LNCaP clone FGC (cell line): ENCODE results near the gene TFF1.

Experiments used
- DNase-seq: peaks from one replicate; pipeline ENCODE4 v3.0.0-alpha.2; 2011; ENCODE audit warnings: low read depth
- H3K4me3 ChIP-seq: 2 replicates; pipeline ENCODE4 v1.5.1; 2011; ENCODE audit warnings: mild to moderate bottlenecking, low read depth, low read length, control low read depth
- TF ChIP-seq, protein P1 (sequence below): IDR thresholded peaks from 2 replicates; pipeline ENCODE4 v1.5.1; 2012; ENCODE audit warnings: mild to moderate bottlenecking; ENCODE audit not compliant: control insufficient read depth, insufficient read depth; ENCODE audit errors: extremely low read depth

TFF1 gene

DNA sequence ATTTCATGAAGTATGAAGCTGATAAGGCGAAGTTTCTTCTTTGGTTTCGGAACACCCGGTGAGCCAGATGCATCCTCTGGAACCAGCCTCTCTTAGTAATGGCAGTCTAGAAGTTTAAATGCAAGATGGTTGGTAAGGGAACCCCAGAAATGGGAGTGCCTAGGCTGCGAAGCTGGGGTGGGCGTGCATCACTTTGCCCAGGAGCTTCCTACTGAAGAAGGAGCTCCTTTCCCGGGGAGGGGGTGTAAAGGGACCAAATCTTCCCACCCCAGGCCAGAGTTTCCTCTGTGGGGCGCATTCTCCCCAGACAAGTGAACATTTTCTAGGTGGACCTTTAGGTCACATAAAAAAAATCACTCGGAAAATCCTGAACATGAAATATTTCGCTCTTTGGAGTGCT lies 19.9 kb downstream of the TFF1 start:
- no peak for DNase-seq
- no peak overlapping the region for H3K4me3 ChIP-seq
- TF ChIP-seq, protein P1, sequence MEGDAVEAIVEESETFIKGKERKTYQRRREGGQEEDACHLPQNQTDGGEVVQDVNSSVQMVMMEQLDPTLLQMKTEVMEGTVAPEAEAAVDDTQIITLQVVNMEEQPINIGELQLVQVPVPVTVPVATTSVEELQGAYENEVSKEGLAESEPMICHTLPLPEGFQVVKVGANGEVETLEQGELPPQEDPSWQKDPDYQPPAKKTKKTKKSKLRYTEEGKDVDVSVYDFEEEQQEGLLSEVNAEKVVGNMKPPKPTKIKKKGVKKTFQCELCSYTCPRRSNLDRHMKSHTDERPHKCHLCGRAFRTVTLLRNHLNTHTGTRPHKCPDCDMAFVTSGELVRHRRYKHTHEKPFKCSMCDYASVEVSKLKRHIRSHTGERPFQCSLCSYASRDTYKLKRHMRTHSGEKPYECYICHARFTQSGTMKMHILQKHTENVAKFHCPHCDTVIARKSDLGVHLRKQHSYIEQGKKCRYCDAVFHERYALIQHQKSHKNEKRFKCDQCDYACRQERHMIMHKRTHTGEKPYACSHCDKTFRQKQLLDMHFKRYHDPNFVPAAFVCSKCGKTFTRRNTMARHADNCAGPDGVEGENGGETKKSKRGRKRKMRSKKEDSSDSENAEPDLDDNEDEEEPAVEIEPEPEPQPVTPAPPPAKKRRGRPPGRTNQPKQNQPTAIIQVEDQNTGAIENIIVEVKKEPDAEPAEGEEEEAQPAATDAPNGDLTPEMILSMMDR: no peak

DNA sequence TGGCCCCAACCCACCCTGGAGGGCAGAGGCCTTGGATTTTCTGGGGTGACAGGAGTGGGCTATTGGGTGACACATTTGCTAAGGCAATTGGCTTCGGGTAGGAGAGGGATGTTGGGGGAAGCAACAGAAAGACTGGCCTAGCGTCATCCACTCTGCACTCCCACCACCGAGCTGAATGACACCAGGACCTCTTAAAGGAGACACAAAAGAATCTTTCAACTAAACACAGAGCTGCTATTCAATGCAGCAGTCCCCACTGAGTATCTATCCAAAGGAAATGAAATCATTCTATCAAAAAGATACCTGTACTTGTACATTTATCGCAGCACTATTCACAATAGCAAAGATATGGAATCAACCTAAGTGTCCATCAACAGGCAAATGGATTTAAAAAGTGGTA lies 21.7 kb downstream of the TFF1 start:
- no peak overlapping the region for H3K4me3 ChIP-seq
- no peak for DNase-seq
- TF ChIP-seq, protein P1: no peak

DNA sequence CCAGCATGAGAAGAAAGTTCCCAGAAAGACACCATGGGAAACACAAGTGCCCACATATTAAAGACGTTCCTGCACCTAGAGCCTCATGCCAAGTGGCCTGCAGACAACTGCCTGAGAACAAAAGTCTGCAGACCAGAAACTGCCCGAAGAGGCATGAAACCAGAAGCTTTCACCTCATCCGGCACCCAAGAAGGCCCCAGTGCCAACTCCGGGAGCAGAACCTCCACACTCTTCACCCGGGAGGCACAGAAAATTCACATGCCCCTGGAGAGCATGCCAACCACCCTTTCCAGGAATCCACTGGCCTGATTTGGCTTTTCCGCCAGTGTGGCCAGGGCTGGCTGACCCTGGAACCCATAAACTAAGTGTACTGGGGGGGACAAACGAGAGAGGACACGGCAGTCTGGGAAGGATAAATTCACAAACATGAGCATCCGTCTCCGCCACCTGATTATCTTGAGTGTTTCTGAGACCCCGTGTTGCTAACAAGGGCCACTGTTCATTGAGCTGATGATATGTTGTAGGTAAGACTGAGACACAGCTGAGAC lies 22.3 kb downstream of the TFF1 start:
- DNase-seq: no peak
- no peak overlapping the region for H3K4me3 ChIP-seq
- TF ChIP-seq, protein P1: no peak

DNA sequence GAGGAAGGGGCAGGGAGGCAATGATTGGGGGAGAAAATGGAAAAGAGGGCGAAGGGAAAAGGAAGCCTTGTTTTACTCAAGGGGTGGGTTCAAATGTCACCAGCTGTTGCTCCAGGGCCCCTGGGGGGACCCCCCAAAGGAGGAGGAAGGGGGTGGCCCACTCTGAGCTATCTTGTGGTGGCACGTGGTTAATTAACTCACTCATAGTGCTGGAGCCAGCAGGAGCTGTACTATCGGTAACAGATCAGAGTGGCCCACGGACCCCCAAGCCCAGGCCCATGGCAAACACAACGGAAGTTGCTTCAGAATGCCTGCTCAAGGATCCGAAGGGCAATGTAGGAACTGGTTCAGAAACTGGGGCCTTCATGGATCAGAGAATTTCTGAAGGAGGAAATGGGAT lies 22.8 kb downstream of the TFF1 start:
- TF ChIP-seq, protein P1: no peak
- DNase-seq: no peak
- H3K4me3 ChIP-seq: no peak overlapping the region

DNA sequence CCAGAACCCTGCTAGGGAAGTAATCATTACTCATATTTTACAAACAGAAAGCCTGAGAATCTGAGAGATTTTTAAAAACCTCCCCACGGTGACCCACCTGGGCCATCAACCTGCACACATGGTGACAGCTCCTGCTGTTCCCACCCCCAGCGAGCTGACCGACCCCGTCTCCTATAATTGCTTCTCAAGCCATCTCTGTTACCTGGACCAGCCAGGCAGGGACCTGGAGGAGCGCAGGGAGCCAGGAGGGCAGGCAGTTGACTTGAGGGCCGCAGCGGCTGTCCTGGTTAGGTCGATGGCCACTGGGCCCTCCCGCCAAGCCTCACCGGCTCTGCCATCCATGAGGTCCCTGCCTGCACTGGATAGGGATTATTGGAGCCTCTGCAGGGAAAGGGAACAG lies 23.2 kb downstream of the TFF1 start:
- DNase-seq: no peak
- TF ChIP-seq, protein P1: no peak
- H3K4me3 ChIP-seq: no peak overlapping the region

DNA sequence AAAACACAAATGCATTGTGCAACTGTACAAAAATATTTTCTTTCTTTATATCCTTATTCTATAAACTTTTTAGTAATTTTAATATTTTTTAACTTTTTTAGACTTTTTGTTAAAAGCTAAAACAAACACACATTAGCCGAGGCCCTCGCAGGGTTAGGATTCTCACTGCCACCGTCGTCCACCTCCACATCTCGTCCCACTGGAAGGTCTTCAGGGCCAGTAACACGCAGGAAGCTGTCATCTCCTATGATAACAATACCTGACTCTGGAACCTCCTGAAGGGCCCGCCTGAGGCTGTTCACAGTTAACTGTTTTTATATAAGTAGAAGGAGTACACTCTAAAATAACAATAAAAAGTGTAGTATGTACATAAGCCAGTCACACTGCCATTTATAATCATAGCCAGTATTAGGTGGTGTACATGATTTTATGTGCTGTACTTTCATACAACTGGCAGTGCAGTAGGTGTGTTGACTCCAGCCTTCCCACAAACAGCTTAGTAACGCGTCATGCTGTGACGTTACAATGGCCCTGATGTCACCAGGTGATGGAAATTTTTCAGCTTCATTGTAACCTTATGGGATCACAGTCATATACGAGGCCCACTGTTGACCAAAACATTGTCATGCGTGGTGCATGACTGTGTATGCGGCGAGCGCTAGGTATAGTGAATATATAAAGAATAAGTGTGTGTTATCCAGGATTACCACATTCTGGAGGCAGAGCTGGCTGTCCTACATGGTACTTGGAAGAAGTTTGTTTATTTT lies 24.4 kb downstream of the TFF1 start:
- H3K4me3 ChIP-seq: no peak overlapping the region
- DNase-seq: peak; percentile 75
- TF ChIP-seq, protein P1: no peak
